Esophagus muscularis mucosa (tissue), 4 donors: ENCODE measurements around the gene ABCF2. TPM values are rescaled to one million over a fixed set of nuclear protein-coding genes. Genes with fewer than 3 reads are reported as not detected.

ENCODE experiments used
- DNase-seq: peaks from one replicate; pipeline ENCODE4 v3.0.0-alpha.2; 2017; ENCODE audit errors: extremely low spot score
- H3K27ac ChIP-seq, 4 donors: fragments of 200-600 bp; sonication (generic); replicated peaks in 1 of 4; 1 replicate in 3 of 4; 2 replicates in 1 of 4; pipeline ENCODE4 v1.5.1; 2016 to 2019; ENCODE audit warnings: mild to moderate bottlenecking in 1 of 4
- H3K27me3 ChIP-seq, 4 donors: fragments of 200-600 bp; sonication (generic); one replicate each; pipeline versions ENCODE4 v1.5.1 to v1.6.0; 2016 to 2019
- H3K36me3 ChIP-seq, 4 donors: fragments of 200-600 bp; sonication (generic); one replicate each; pipeline ENCODE4 v1.5.1; 2016 to 2019
- H3K4me1 ChIP-seq, 4 donors: fragments of 200-600 bp; sonication (generic); one replicate each; pipeline ENCODE4 v1.5.1; 2016 to 2019
- H3K4me3 ChIP-seq, 4 donors: fragments of 200-600 bp; sonication (generic); 1 replicate in 2 of 4; 2 replicates in 2 of 4; pipeline ENCODE4 v1.5.1; 2016 to 2019; ENCODE audit warnings: mild to moderate bottlenecking in 4 of 4, moderate library complexity in 1 of 4
- H3K9me3 ChIP-seq, 4 donors: fragments of 200-600 bp; sonication (generic); 1 replicate in 3 of 4; 2 replicates in 1 of 4; pipeline ENCODE4 v1.5.1; 2016 to 2019
- EP300 ChIP-seq: sonication (generic); formaldehyde crosslinking; IDR thresholded peaks from one replicate; pipeline ENCODE4 v1.6.1; 2017; ENCODE audit warnings: antibody characterized with exemption
- POLR2A ChIP-seq: fragments of 450-650 bp; IDR thresholded peaks from one replicate; pipeline ENCODE4 v1.6.1; 2017; ENCODE audit warnings: antibody characterized with exemption, moderate library complexity, mild to moderate bottlenecking, low read depth
- POLR2AphosphoS5 ChIP-seq, 2 donors: sonication (generic); formaldehyde crosslinking; IDR thresholded peaks; one replicate each; pipeline ENCODE4 v1.6.1; 2017; ENCODE audit warnings: antibody characterized with exemption in 2 of 2
- WGBS: methylation state at CpG from one replicate; pipeline ENCODE4 v1.1.5; 2018; 5-methylcytosine and 5-hydroxymethylcytosine counted together
- intact Hi-C: fragments of 100-400 bp; cut with DNase I; formaldehyde crosslinking; loops from one replicate; pipeline ENCODE4 v1.15.1; 2023
- total RNA-seq, 4 donors: library from RNA; depleted of rRNA; stranded (reverse); fragments of >200 nt; gene quantifications; one replicate each; pipeline versions ENCODE4 v1.1.0 to v1.2.1, GENCODE V29; 2016
- TF ChIP-seq, protein P1 (sequence below), 3 experiments: fragments of 200-600 bp in 2 of 3; fragments of 450-650 bp in 1 of 3; sonication (generic) in 2 of 3; IDR thresholded peaks; one replicate each; pipeline ENCODE4 v1.5.1; 2017 to 2019; ENCODE audit warnings: antibody characterized with exemption in 3 of 3, mild to moderate bottlenecking in 2 of 3, moderate library complexity in 1 of 3

The ABCF2 gene
- total RNA-seq, 4 donors from 2014 or later = 33.8 to 53.2 (median 39.0) TPM

DNA sequence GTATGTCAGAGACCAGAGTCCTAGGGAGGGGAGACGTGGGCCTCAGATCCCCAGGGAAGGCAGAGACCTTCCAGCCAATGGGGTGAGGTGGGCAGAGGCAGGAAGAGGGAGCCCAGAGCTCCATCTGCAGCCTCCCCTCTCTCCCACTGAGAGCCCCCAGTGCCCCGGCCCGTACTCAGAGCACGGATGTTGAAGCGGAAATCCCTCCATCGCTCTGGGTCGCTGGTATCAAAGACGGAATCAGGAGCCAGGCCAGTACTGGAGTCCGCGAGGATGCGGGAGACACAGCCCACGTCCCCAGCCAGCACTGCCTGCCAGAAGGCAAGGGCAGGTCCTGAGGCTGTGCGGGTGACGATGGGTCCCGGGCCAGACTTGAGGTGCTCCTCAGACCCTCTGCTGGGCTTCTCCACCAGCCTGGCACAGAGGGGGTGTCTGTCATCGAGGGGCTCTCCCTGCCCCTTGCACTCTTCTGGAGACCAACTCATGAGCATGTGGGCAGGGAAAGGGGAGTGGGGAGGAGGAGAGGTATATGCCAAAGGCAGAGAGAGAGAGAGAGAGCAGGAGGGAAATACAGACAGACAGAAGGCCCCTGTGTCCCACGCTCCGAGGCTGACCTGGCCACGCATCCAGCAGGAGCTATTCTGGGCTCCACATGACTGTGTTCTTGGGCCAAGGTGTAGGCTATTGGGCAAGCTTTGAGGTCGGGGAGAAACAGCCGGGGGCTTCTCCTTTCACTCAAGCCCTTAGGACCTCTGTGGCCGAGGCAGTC lies 40.2 kb downstream of the ABCF2 start, which contains the start of gene ASB10:
Gene ASB10, minus strand, starts transcription at position 611 of the 769 bp plus-strand sequence. Its CDS starts 120 bp downstream, at position 491.
- Histone ChIP-seq H3K27ac (no peak within 1 kb of the TSS), H3K9me3 (no peaks in the 10 kb centered on the region), H3K4me1 (peaks cover 0 to 3% (median 0%) of the 10 kb centered on the region in 4 donors), H3K36me3 (no peaks in the 10 kb centered on the region), H3K4me3 (no peak within 1 kb of the TSS), H3K27me3 (peaks cover 0 to 16% (median 0%) of the 10 kb centered on the region in 4 donors)
- no peak for DNase-seq
- intact Hi-C loops = no loop called here
- no peak for TF ChIP-seq POLR2A
- TF ChIP-seq, protein P1, sequence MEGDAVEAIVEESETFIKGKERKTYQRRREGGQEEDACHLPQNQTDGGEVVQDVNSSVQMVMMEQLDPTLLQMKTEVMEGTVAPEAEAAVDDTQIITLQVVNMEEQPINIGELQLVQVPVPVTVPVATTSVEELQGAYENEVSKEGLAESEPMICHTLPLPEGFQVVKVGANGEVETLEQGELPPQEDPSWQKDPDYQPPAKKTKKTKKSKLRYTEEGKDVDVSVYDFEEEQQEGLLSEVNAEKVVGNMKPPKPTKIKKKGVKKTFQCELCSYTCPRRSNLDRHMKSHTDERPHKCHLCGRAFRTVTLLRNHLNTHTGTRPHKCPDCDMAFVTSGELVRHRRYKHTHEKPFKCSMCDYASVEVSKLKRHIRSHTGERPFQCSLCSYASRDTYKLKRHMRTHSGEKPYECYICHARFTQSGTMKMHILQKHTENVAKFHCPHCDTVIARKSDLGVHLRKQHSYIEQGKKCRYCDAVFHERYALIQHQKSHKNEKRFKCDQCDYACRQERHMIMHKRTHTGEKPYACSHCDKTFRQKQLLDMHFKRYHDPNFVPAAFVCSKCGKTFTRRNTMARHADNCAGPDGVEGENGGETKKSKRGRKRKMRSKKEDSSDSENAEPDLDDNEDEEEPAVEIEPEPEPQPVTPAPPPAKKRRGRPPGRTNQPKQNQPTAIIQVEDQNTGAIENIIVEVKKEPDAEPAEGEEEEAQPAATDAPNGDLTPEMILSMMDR (IDR thresholded peaks at IDR 0.05) = no peak
- TF ChIP-seq EP300 = no peak
- no peak for TF ChIP-seq POLR2AphosphoS5 (IDR thresholded peaks at IDR 0.05)
- WGBS = 81% methylated on average over 7 of the region's 22 CpGs

DNA sequence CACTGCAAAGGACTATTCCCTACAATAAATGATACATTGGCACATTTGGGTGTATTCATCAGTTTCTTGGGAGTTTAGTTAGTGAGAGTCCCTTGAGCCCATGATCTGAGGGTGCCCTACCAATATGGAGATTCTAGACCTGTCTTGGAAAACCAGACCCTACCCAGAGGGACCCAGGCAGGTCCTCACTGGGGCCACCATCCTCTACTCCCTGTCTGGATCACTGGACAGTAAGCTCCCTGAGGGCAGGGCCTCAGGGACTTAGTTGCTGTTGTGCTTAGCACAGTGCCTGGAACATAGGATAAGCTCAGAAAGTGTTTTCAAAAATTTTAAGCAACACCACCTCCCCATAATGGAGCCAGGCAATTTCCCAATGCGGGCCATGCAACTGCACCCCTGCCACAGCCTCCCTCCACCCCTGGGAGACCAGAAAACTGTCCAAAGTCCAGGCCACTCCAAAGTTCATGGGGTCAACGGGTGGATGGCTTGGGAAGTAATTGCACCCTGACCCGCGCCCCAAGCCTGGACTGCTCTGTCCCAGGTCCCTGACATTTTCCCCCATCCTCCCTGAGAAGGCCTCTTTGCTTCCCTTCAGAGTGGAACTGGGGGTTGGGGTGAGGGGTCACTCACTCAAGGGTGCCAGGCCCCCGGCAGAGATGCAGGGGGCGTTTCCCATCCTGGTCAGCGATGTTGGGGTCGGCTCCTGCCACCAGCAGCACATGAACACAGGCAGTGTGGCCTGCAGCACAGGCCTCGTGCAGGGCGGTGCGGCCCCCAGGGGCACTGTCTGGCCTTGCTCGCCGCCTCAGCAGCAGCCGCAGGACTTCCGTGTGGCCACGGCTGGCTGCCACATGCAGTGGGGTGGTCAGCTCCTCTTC lies 41.0 kb downstream of the ABCF2 start:
- no peak for TF ChIP-seq POLR2AphosphoS5 (IDR thresholded peaks at IDR 0.05)
- TF ChIP-seq, protein P1 (IDR thresholded peaks at IDR 0.05) = no peak
- no peak for TF ChIP-seq EP300
- TF ChIP-seq POLR2A = no peak
- intact Hi-C loops = no loop called here
- peaks cover 0 to 17% (median 0%) of the 10 kb centered on the region in 4 donors for H3K27me3 ChIP-seq
- peaks cover 0 to 3% (median 0%) of the 10 kb centered on the region in 4 donors for H3K4me1 ChIP-seq
- H3K4me3 ChIP-seq = no peak overlapping the region
- WGBS = 97% methylated on average over 5 of the region's 16 CpGs
- peaks cover 0 to 2% (median 0%) of the 10 kb centered on the region in 4 donors for H3K36me3 ChIP-seq
- H3K9me3 ChIP-seq = no peaks in the 10 kb centered on the region
- DNase-seq = no peak
- H3K27ac ChIP-seq = no peak overlapping the region

DNA sequence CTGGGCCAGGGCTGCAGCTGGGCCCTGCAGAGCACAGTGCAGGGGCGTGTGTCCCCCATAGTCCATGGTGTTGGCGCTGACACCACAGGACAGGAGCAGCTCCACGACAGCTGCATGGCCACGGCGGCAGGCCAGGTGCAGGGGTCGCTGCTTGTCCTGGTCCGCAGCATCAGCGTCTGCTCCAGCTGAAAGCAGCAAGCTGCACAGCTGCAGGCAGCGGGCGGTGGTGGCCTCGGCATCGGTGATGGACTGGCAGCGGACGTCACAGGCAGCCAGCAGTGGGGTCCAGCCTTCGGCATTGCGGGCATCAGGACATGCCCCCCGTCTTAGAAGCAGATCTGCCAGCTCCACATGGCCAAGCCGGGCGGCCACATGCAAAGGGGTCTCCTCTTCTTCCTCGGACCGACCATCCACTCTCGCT lies 46.0 kb downstream of the ABCF2 start:
- WGBS = no CpG with 5 or more reads among the region's 22 CpGs
- TF ChIP-seq POLR2A (no peak), EP300 (no peak)
- TF ChIP-seq, protein P1 (IDR thresholded peaks at IDR 0.05) = no peak
- no peak overlapping the region for H3K27ac ChIP-seq
- no peaks in the 10 kb centered on the region for H3K9me3 ChIP-seq
- peaks cover 0 to 39% (median 0%) of the 10 kb centered on the region in 4 donors for H3K27me3 ChIP-seq
- no peak for DNase-seq
- peaks cover 0 to 9% (median 0%) of the 10 kb centered on the region in 4 donors for H3K36me3 ChIP-seq
- intact Hi-C loops = no loop called here
- no peak overlapping the region for H3K4me3 ChIP-seq
- H3K4me1 ChIP-seq = no peaks in the 10 kb centered on the region

DNA sequence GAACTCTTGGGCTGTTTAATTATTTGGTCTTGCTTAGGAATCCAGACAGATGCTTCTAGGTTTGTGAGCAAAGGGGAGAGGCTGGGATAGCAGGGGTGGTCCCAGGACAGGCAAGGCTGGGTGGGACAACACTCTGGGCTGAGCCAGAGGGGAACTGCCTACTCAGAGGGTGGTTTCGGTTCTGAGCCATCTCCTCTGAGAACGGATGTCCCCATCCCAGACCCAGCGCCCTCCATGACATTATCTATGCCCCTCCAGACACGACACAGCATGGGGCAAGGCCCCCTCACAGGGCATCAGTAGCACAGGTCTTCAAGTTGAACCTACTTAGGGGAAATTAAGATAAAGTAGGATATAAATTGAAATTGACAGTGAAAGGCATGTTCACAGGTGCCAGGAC lies 47.1 kb downstream of the ABCF2 start:
- no peaks in the 10 kb centered on the region for H3K9me3 ChIP-seq
- H3K27me3 ChIP-seq = peaks cover 0 to 49% (median 0%) of the 10 kb centered on the region in 4 donors
- DNase-seq = no peak
- peaks cover 0 to under 1% (median under 1%) of the 10 kb centered on the region in 4 donors for H3K4me1 ChIP-seq
- H3K27ac ChIP-seq = no peak overlapping the region
- peaks cover 0 to 9% (median 0%) of the 10 kb centered on the region in 4 donors for H3K36me3 ChIP-seq
- intact Hi-C loops = no loop called here
- 61% methylated on average over 4 of the region's 4 CpGs for WGBS
- no peak overlapping the region for H3K4me3 ChIP-seq
- TF ChIP-seq POLR2A (no peak), EP300 (no peak), POLR2AphosphoS5 (IDR thresholded peaks at IDR 0.05) (no peak)
- TF ChIP-seq, protein P1 (IDR thresholded peaks at IDR 0.05) = no peak
